Activated naive CD4-positive, alpha-beta T cell treated with anti-CD3 and anti-CD28 coated beads, Interleukin-2, amount 50 U/mL, for 24 hours (primary cell): Measurements from ENCODE around the gene GDE1.
A peak's percentile ranks its signal among the peaks of the same experiment; 100 is the strongest.

Experiments used
- H3K27ac Mint-ChIP-seq: one replicate; pipeline ENCODE4 v1.8.0; 2021; ENCODE audit warnings: mild to moderate bottlenecking, mixed read lengths
- H3K27me3 Mint-ChIP-seq: one replicate; pipeline ENCODE4 v1.8.0; 2021; ENCODE audit warnings: mixed read lengths
- H3K36me3 Mint-ChIP-seq: one replicate; pipeline ENCODE4 v1.8.0; 2021; ENCODE audit warnings: mixed read lengths
- H3K4me1 Mint-ChIP-seq: one replicate; pipeline ENCODE4 v1.8.0; 2021; ENCODE audit warnings: mixed read lengths
- H3K4me3 Mint-ChIP-seq: one replicate; pipeline ENCODE4 v1.8.0; 2021; ENCODE audit warnings: mild to moderate bottlenecking, mixed read lengths
- H3K9me3 Mint-ChIP-seq: one replicate; pipeline ENCODE4 v1.8.0; 2021; ENCODE audit warnings: mixed read lengths

Gene GDE1

GRCh38 chr16:19532601-19533000, 10.7 kb upstream of the GDE1 start:
- Mint-ChIP-seq H3K36me3 (peaks cover 18% of the 10 kb centered on the region), H3K4me3 (no peak overlapping the region), H3K27me3 (no peaks in the 10 kb centered on the region)

GRCh38 chr16:19528666-19529065, 6.8 kb upstream of the GDE1 start:
- Mint-ChIP-seq H3K4me3 (no peak overlapping the region), H3K36me3 (peaks cover 10% of the 10 kb centered on the region), H3K4me1 (peaks cover 18% of the 10 kb centered on the region), H3K27me3 (no peaks in the 10 kb centered on the region), H3K9me3 (no peaks in the 10 kb centered on the region), H3K27ac (no peak overlapping the region)

More at GRCh38 chr16:19532601-19533000, 10.7 kb upstream of the GDE1 start:
- H3K27ac Mint-ChIP-seq: no peak overlapping the region
- no peaks in the 10 kb centered on the region for H3K4me1 Mint-ChIP-seq
- H3K9me3 Mint-ChIP-seq: no peaks in the 10 kb centered on the region

GRCh38 chr16:19527161-19527560, 5.3 kb upstream of the GDE1 start:
- H3K27me3 Mint-ChIP-seq: no peaks in the 10 kb centered on the region
- H3K9me3 Mint-ChIP-seq: no peaks in the 10 kb centered on the region
- peaks cover 28% of the 10 kb centered on the region for H3K4me1 Mint-ChIP-seq
- no peak overlapping the region for H3K4me3 Mint-ChIP-seq
- H3K36me3 Mint-ChIP-seq: peaks cover 7% of the 10 kb centered on the region
- H3K27ac Mint-ChIP-seq: no peak overlapping the region

- Mint-ChIP-seq H3K36me3 (peaks cover 7% of the 10 kb centered on the region), H3K9me3 (no peaks in the 10 kb centered on the region), H3K4me3 (peak overlapping the region; percentile 100), H3K27ac (no peak overlapping the region), H3K27me3 (no peaks in the 10 kb centered on the region), H3K4me1 (peaks cover 43% of the 10 kb centered on the region)
Measured at GRCh38 chr16:19525385-19525723, 3.5 kb upstream of the GDE1 start.

- H3K36me3 Mint-ChIP-seq: peaks cover 7% of the 10 kb centered on the region
- H3K27ac Mint-ChIP-seq: no peak overlapping the region
- H3K4me1 Mint-ChIP-seq: peaks cover 46% of the 10 kb centered on the region
- peak overlapping the region; percentile 100 for H3K4me3 Mint-ChIP-seq
- H3K27me3 Mint-ChIP-seq: no peaks in the 10 kb centered on the region
- H3K9me3 Mint-ChIP-seq: no peaks in the 10 kb centered on the region
Measured at GRCh38 chr16:19524616-19525384, 2.9 kb upstream of the GDE1 start.

- no peaks in the 10 kb centered on the region for H3K27me3 Mint-ChIP-seq
- H3K4me1 Mint-ChIP-seq: peaks cover 46% of the 10 kb centered on the region
- no peak overlapping the region for H3K27ac Mint-ChIP-seq
- peaks cover 7% of the 10 kb centered on the region for H3K36me3 Mint-ChIP-seq
- peak overlapping the region; percentile 100 for H3K4me3 Mint-ChIP-seq
- no peaks in the 10 kb centered on the region for H3K9me3 Mint-ChIP-seq
Measured at GRCh38 chr16:19524356-19524615, 2.4 kb upstream of the GDE1 start.

GRCh38 chr16:19523559-19524355, 1.9 kb upstream of the GDE1 start, which contains the start of gene CCP110:
CCP110 (plus strand) TSS chr16:19523942; CDS start chr16:19527882, 3,940 bp downstream.
- peak within 1 kb of the TSS; percentile 100 for H3K4me3 Mint-ChIP-seq
- no peaks in the 10 kb centered on the region for H3K9me3 Mint-ChIP-seq
- H3K27me3 Mint-ChIP-seq: no peaks in the 10 kb centered on the region
- peaks cover 48% of the 10 kb centered on the region for H3K4me1 Mint-ChIP-seq
- H3K27ac Mint-ChIP-seq: peak within 1 kb of the TSS; percentile 92
- H3K36me3 Mint-ChIP-seq: peaks cover 5% of the 10 kb centered on the region

GRCh38 chr16:19523184-19523558, 1.3 kb upstream of the GDE1 start:
- Mint-ChIP-seq H3K4me3 (no peak overlapping the region), H3K4me1 (peaks cover 54% of the 10 kb centered on the region), H3K27me3 (no peaks in the 10 kb centered on the region), H3K27ac (no peak overlapping the region), H3K36me3 (peaks cover 4% of the 10 kb centered on the region), H3K9me3 (no peaks in the 10 kb centered on the region)

GRCh38 chr16:19522760-19523159, 862 bp upstream of the GDE1 start:
- no peaks in the 10 kb centered on the region for H3K27me3 Mint-ChIP-seq
- peak overlapping the region; percentile 96 for H3K27ac Mint-ChIP-seq
- peaks cover 4% of the 10 kb centered on the region for H3K36me3 Mint-ChIP-seq
- H3K4me3 Mint-ChIP-seq: no peak overlapping the region
- peaks cover 54% of the 10 kb centered on the region for H3K4me1 Mint-ChIP-seq
- no peaks in the 10 kb centered on the region for H3K9me3 Mint-ChIP-seq

- no peaks in the 10 kb centered on the region for H3K27me3 Mint-ChIP-seq
Measured at GRCh38 chr16:19522397-19522732, 467 bp upstream of the GDE1 start.

GRCh38 chr16:19520861-19521331, 1.0 kb downstream of the GDE1 start:
- peaks cover 6% of the 10 kb centered on the region for H3K36me3 Mint-ChIP-seq
- peak overlapping the region; percentile 96 for H3K27ac Mint-ChIP-seq
- peaks cover 68% of the 10 kb centered on the region for H3K4me1 Mint-ChIP-seq
- no peaks in the 10 kb centered on the region for H3K27me3 Mint-ChIP-seq
- no peaks in the 10 kb centered on the region for H3K9me3 Mint-ChIP-seq
- peak overlapping the region; percentile 95 for H3K4me3 Mint-ChIP-seq

More at GRCh38 chr16:19522397-19522732, 467 bp upstream of the GDE1 start:
- H3K4me3 Mint-ChIP-seq: peak overlapping the region; percentile 95
- no peaks in the 10 kb centered on the region for H3K9me3 Mint-ChIP-seq
- H3K4me1 Mint-ChIP-seq: peaks cover 57% of the 10 kb centered on the region
- H3K27ac Mint-ChIP-seq: peak overlapping the region; percentile 96
- peaks cover 4% of the 10 kb centered on the region for H3K36me3 Mint-ChIP-seq

- Mint-ChIP-seq H3K4me3 (no peak overlapping the region), H3K4me1 (peaks cover 59% of the 10 kb centered on the region), H3K36me3 (peaks cover 8% of the 10 kb centered on the region), H3K9me3 (no peaks in the 10 kb centered on the region), H3K27ac (no peak overlapping the region), H3K27me3 (no peaks in the 10 kb centered on the region)
Measured at GRCh38 chr16:19518388-19518787, 3.5 kb downstream of the GDE1 start.

GRCh38 chr16:19517424-19518089, 4.3 kb downstream of the GDE1 start:
- peaks cover 61% of the 10 kb centered on the region for H3K4me1 Mint-ChIP-seq
- no peak overlapping the region for H3K4me3 Mint-ChIP-seq
- peaks cover 8% of the 10 kb centered on the region for H3K36me3 Mint-ChIP-seq
- H3K27me3 Mint-ChIP-seq: no peaks in the 10 kb centered on the region
- no peak overlapping the region for H3K27ac Mint-ChIP-seq
- no peaks in the 10 kb centered on the region for H3K9me3 Mint-ChIP-seq

GRCh38 chr16:19515757-19516156, 6.1 kb downstream of the GDE1 start:
- Mint-ChIP-seq H3K36me3 (peaks cover 8% of the 10 kb centered on the region), H3K27ac (no peak overlapping the region), H3K9me3 (no peaks in the 10 kb centered on the region), H3K4me3 (no peak overlapping the region), H3K27me3 (no peaks in the 10 kb centered on the region), H3K4me1 (peaks cover 48% of the 10 kb centered on the region)

GRCh38 chr16:19513377-19514053, 8.4 kb downstream of the GDE1 start:
- Mint-ChIP-seq H3K9me3 (no peaks in the 10 kb centered on the region), H3K4me3 (no peak overlapping the region), H3K36me3 (peaks cover 8% of the 10 kb centered on the region), H3K4me1 (peaks cover 37% of the 10 kb centered on the region), H3K27me3 (no peaks in the 10 kb centered on the region), H3K27ac (no peak overlapping the region)
